HG02884 (cell line): ENCODE results near the gene CRNKL1.

Experiments used
- ATAC-seq: cut with Tn5 transposase; IDR thresholded peaks from one replicate; pipeline ENCODE4 v1.9.1; 2021; ENCODE audit warnings: mild to moderate bottlenecking, moderate library complexity; ENCODE audit not compliant: unreplicated experiment

The CRNKL1 gene

GRCh38 chr20:19986419-19986818 is 65.8 kb downstream of the CRNKL1 start:
- ATAC-seq, result no peak
